Neuronal stem cell (in vitro differentiated cells): ENCODE measurements around the gene OSBPL3.

Experiments used
- DNase-seq: peaks from one replicate; pipeline ENCODE4 v3.0.0-alpha.2; 2013; ENCODE audit warnings: low spot score
- H2AFZ ChIP-seq: one replicate; pipeline ENCODE4 v1.6.1; 2013; ENCODE audit warnings: mild to moderate bottlenecking, low read length, inconsistent platforms
- H2AK5ac ChIP-seq: 2 replicates; pipeline ENCODE4 v1.6.1; 2013; ENCODE audit warnings: low read depth, mild to moderate bottlenecking, inconsistent platforms, low read length, moderate library complexity, mixed read lengths
- H2BK120ac ChIP-seq: 2 replicates; pipeline ENCODE4 v1.6.1; 2013; ENCODE audit warnings: low read depth, mild to moderate bottlenecking, inconsistent platforms, low read length, moderate library complexity, mixed read lengths
- H2BK12ac ChIP-seq: one replicate; pipeline ENCODE4 v1.6.1; 2013; ENCODE audit warnings: low read length, inconsistent platforms
- H2BK15ac ChIP-seq: 2 replicates; pipeline ENCODE4 v1.6.1; 2013; ENCODE audit warnings: mild to moderate bottlenecking, low read length, inconsistent platforms, mixed read lengths
- H2BK5ac ChIP-seq: one replicate; pipeline ENCODE4 v1.6.1; 2013; ENCODE audit warnings: inconsistent platforms, mild to moderate bottlenecking, low read length, moderate library complexity
- H3K14ac ChIP-seq: one replicate; pipeline ENCODE4 v1.6.1; 2013; ENCODE audit warnings: low read length, inconsistent platforms
- H3K18ac ChIP-seq: 2 replicates; pipeline ENCODE4 v1.6.1; 2013; ENCODE audit warnings: low read length, inconsistent platforms
- H3K23ac ChIP-seq: 2 replicates; pipeline ENCODE4 v1.6.1; 2013; ENCODE audit warnings: low read depth, mild to moderate bottlenecking, mixed read lengths, low read length, inconsistent platforms; ENCODE audit not compliant: poor library complexity
- H3K27ac ChIP-seq: replicated peaks from 3 replicates; pipeline ENCODE4 v1.5.1; 2013; ENCODE audit warnings: low read length, inconsistent platforms
- H3K27me3 ChIP-seq, 3 experiments: 2 replicates each; pipeline ENCODE4 v1.6.1; 2013; ENCODE audit warnings: low read length in 3 of 3, mild to moderate bottlenecking in 2 of 3, inconsistent platforms in 1 of 3, low read depth in 1 of 3, mixed read lengths in 1 of 3, moderate library complexity in 1 of 3; ENCODE audit not compliant: control insufficient read depth in 3 of 3, insufficient read depth in 3 of 3
- H3K36me3 ChIP-seq, 2 donors: replicated peaks in 1 of 2; 2 replicates each; pipeline ENCODE4 v1.6.1; 2013; ENCODE audit warnings: low read length in 2 of 2; ENCODE audit not compliant: control insufficient read depth in 2 of 2, insufficient read depth in 2 of 2
- H3K4ac ChIP-seq: 2 replicates; pipeline ENCODE4 v1.6.1; 2013; ENCODE audit warnings: inconsistent platforms, mild to moderate bottlenecking, low read length, moderate library complexity
- H3K4me1 ChIP-seq, 2 donors: 1 replicate in 1 of 2; 2 replicates in 1 of 2; pipeline ENCODE4 v1.6.1; 2013; ENCODE audit warnings: low read length in 2 of 2, low read depth in 1 of 2; ENCODE audit not compliant: control insufficient read depth in 2 of 2, insufficient read depth in 1 of 2
- H3K4me2 ChIP-seq: one replicate; pipeline ENCODE4 v1.6.1; 2013; ENCODE audit warnings: mild to moderate bottlenecking, low read length, inconsistent platforms; ENCODE audit not compliant: insufficient read depth, poor library complexity, severe bottlenecking
- H3K4me3 ChIP-seq, 2 donors: 2 replicates each; pipeline ENCODE4 v1.5.1; 2013; ENCODE audit warnings: low read length in 2 of 2, mild to moderate bottlenecking in 2 of 2, inconsistent platforms in 1 of 2, moderate library complexity in 1 of 2
- H3K79me1 ChIP-seq: one replicate; pipeline ENCODE4 v1.6.1; 2013; ENCODE audit warnings: low read depth, mild to moderate bottlenecking, inconsistent platforms, low read length, moderate library complexity
- H3K9ac ChIP-seq: one replicate; pipeline ENCODE4 v1.6.1; 2013; ENCODE audit warnings: mild to moderate bottlenecking, low read depth, low read length, inconsistent platforms; ENCODE audit not compliant: poor library complexity
- H3K9me3 ChIP-seq, 2 donors: replicated peaks in 1 of 2; 2 replicates each; pipeline versions ENCODE3 to v1.6.1; 2013; ENCODE audit warnings: low read length in 2 of 2, mild to moderate bottlenecking in 2 of 2, inconsistent platforms in 1 of 2, low read depth in 1 of 2, mixed read lengths in 1 of 2, moderate library complexity in 1 of 2; ENCODE audit not compliant: control insufficient read depth in 2 of 2, insufficient read depth in 1 of 2
- H4K8ac ChIP-seq: one replicate; pipeline ENCODE4 v1.6.1; 2013; ENCODE audit warnings: low read depth, mild to moderate bottlenecking, inconsistent platforms, low read length, moderate library complexity
- H4K91ac ChIP-seq: one replicate; pipeline ENCODE4 v1.6.1; 2013; ENCODE audit warnings: low read length, low read depth, mild to moderate bottlenecking, inconsistent platforms; ENCODE audit not compliant: poor library complexity
- WGBS, 2 donors: extraction: QIAGEN DNeasy Blood & Tissue Kit; methylation state at CpG; one replicate each; pipeline ENCODE4 v1.1.7; 2013; ENCODE audit warnings: missing lambda C conversion rate in 2 of 2, mixed read lengths in 1 of 2; ENCODE audit not compliant: insufficient read length in 2 of 2, insufficient replicate concordance in 1 of 2; ENCODE audit errors: extremely low coverage in 2 of 2; 5-methylcytosine and 5-hydroxymethylcytosine counted together

The OSBPL3 gene

DNA sequence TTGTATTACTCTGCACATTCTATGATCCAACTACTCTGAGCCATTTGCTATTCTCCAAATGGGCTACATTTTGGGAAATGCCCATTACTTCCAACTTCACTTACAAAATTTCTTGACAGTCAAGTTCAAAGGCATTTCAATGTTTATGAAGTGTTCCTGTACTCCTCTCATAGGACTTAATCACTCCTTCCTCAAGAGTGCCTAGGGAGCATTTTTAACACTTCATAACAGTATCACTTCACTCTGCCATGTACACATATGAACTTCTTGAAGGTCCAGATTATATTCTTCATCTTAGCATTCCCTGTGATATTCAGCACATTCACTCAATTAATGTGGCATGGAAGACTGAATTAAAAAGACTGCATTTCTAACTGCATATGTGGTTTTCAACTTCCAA lies 21.6 kb downstream of the OSBPL3 start:
- Histone ChIP-seq H3K36me3 (no peaks in the 10 kb centered on the region), H3K18ac (no peak overlapping the region), H3K27me3 (no peaks in the 10 kb centered on the region), H3K79me1 (no peaks in the 10 kb centered on the region), H3K27ac (no peak overlapping the region), H3K4me2 (no peak overlapping the region), H3K14ac (no peak overlapping the region), H3K4ac (no peak overlapping the region), H3K4me1 (no peaks in the 10 kb centered on the region), H4K8ac (no peak overlapping the region), H2BK120ac (no peak overlapping the region), H2BK15ac (no peak overlapping the region), H2AFZ (no peak overlapping the region), H2BK12ac (no peak overlapping the region), H4K91ac (no peak overlapping the region), H2AK5ac (no peak overlapping the region), H3K23ac (no peak overlapping the region), H2BK5ac (no peak overlapping the region), H3K9me3 (peaks cover 0 to 10% of the 10 kb centered on the region in 2 donors), H3K4me3 (no peak overlapping the region), H3K9ac (no peak overlapping the region)
- DNase-seq, result no peak

DNA sequence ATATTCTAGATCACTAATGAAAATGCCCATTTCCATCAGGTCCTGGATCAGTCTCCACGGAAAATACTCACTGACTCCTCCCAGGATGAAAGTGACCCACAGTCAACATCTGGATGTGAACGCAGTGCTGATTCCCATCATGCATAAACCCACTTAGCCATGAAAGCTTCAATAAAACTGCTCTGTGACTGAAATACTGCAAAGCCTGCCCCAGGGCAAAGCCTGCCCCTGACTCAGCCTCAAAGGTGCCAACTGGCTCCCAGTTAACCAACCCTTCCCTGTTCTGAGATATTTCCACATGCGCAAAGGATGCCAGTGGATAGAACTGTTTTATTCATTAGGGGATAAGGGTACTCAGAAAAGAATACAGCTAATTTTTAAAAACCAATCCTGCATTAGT lies 24.0 kb downstream of the OSBPL3 start:
- Histone ChIP-seq H4K91ac (no peak overlapping the region), H3K4ac (no peak overlapping the region), H3K27me3 (no peaks in the 10 kb centered on the region), H3K14ac (no peak overlapping the region), H3K27ac (no peak overlapping the region), H3K9me3 (peaks cover 0 to 6% of the 10 kb centered on the region in 2 donors), H2BK5ac (no peak overlapping the region), H3K79me1 (no peaks in the 10 kb centered on the region), H4K8ac (no peak overlapping the region), H3K4me1 (no peaks in the 10 kb centered on the region), H3K4me3 (no peak overlapping the region), H2AFZ (no peak overlapping the region), H2BK120ac (no peak overlapping the region), H3K23ac (no peak overlapping the region), H2AK5ac (no peak overlapping the region), H3K4me2 (no peak overlapping the region), H3K9ac (no peak overlapping the region), H3K36me3 (no peaks in the 10 kb centered on the region), H3K18ac (no peak overlapping the region), H2BK15ac (no peak overlapping the region), H2BK12ac (no peak overlapping the region)
- no peak for DNase-seq
- no CpG with 5 or more reads among the region's 3 CpGs for WGBS, 2 donors

DNA sequence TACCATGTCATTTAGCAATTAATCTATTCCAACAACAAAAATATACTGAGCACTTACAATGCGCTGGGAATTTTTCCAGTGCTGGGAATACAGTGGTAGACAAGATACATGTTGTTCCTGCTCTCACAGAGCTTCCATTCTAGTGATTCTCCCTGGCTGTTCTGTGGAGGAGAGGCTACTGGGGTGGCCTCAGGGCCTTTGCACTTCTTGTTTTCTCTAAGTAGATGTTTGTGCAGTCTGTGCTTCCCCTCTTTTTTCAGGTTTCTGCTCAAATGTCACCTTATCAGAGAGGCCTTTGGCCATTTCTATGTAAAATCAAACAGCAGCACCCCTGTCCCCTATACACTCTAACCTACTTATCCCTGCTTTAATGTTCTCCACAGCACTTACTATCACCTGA lies 24.7 kb downstream of the OSBPL3 start:
- no peak overlapping the region for H4K91ac ChIP-seq
- H3K14ac ChIP-seq, result no peak overlapping the region
- H3K4ac ChIP-seq, result no peak overlapping the region
- no peaks in the 10 kb centered on the region for H3K4me1 ChIP-seq
- no CpG with 5 or more reads among the region's 1 CpG for WGBS, 2 donors
- no peaks in the 10 kb centered on the region for H3K27me3 ChIP-seq
- no peak overlapping the region for H4K8ac ChIP-seq
- no peak overlapping the region for H2BK120ac ChIP-seq
- no peak overlapping the region for H3K23ac ChIP-seq
- H2AFZ ChIP-seq, result no peak overlapping the region
- no peak overlapping the region for H3K9ac ChIP-seq
- H2BK12ac ChIP-seq, result no peak overlapping the region
- H3K36me3 ChIP-seq, result no peaks in the 10 kb centered on the region
- no peak overlapping the region for H2AK5ac ChIP-seq
- H3K4me3 ChIP-seq, result no peak overlapping the region
- no peak overlapping the region for H2BK5ac ChIP-seq
- no peak overlapping the region for H3K4me2 ChIP-seq
- H3K79me1 ChIP-seq, result no peaks in the 10 kb centered on the region
- no peak overlapping the region for H3K18ac ChIP-seq
- H2BK15ac ChIP-seq, result no peak overlapping the region
- no peak overlapping the region for H3K27ac ChIP-seq
- peaks cover 0 to 5% of the 10 kb centered on the region in 2 donors for H3K9me3 ChIP-seq
- DNase-seq, result no peak

DNA sequence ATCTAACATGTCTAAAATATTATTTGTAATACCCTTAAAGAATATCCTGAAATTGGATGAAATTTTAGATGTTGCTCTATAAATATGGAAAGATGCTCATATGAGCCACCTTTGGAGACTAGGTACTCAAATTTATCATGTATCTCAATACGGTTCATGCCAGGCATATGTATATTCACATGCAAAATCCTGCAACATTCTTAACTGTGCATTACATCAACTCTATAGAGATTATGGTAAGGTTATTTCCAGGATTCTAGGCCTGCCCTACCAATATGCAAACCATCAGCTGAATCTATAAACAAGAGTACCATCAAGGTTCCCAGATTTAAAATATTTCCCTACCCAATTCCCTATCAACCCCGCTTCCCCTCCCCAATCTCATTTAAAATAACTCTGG lies 27.5 kb downstream of the OSBPL3 start:
- no peak overlapping the region for H3K23ac ChIP-seq
- H3K4ac ChIP-seq, result no peak overlapping the region
- no peaks in the 10 kb centered on the region for H3K4me1 ChIP-seq
- no peak overlapping the region for H3K4me3 ChIP-seq
- H3K27me3 ChIP-seq, result no peaks in the 10 kb centered on the region
- H2BK5ac ChIP-seq, result no peak overlapping the region
- no peaks in the 10 kb centered on the region for H3K36me3 ChIP-seq
- no peak overlapping the region for H3K9ac ChIP-seq
- H3K18ac ChIP-seq, result no peak overlapping the region
- no peak overlapping the region for H4K91ac ChIP-seq
- H2AFZ ChIP-seq, result no peak overlapping the region
- H2BK120ac ChIP-seq, result no peak overlapping the region
- H3K14ac ChIP-seq, result no peak overlapping the region
- H4K8ac ChIP-seq, result no peak overlapping the region
- no peak for DNase-seq
- H3K9me3 ChIP-seq, result peaks cover 0 to 5% of the 10 kb centered on the region in 2 donors
- H2BK15ac ChIP-seq, result no peak overlapping the region
- H3K4me2 ChIP-seq, result no peak overlapping the region
- no peak overlapping the region for H2AK5ac ChIP-seq
- H3K79me1 ChIP-seq, result no peaks in the 10 kb centered on the region
- H2BK12ac ChIP-seq, result no peak overlapping the region
- no peak overlapping the region for H3K27ac ChIP-seq
- 91% methylated on average over 1 of the region's 2 CpGs; no CpG with 5 or more reads in 1 of the 2 donors for WGBS, 2 donors
